H1 (cell line): ENCODE measurements around the gene RPL22L1. TPM values are rescaled to one million over a fixed set of nuclear protein-coding genes. Genes with fewer than 3 reads are reported as not detected.
A peak's percentile ranks its signal among the peaks of the same experiment; 100 is the strongest.

ENCODE experiments used
- CTCF ChIA-PET: fragments of 300-600 bp; sonication (Branson Sonifier 250); formaldehyde crosslinking; loops from one replicate; lab custom pipeline; 2021; ENCODE audit not compliant: partially characterized antibody; lab: Charles Lee
- POLR2A ChIA-PET: fragments of 300-600 bp; sonication (Branson Sonifier 250); formaldehyde crosslinking; loops from one replicate; lab custom pipeline; 2021; ENCODE audit warnings: inconsistent platforms; ENCODE audit not compliant: partially characterized antibody; lab: Charles Lee
- DNase-seq, 2 experiments: peaks; one replicate each; pipeline versions ENCODE4 v3.0.0 to v3.0.0-alpha.2; 2010 to 2022; ENCODE audit warnings: low spot score in 2 of 2, low read depth in 1 of 2, mixed read lengths in 1 of 2
- FAIRE-seq: peaks from 2 replicates; lab custom pipeline; 2011; peaks lifted over from hg19 to GRCh38; lab: Jason Lieb, UNC
- H2AFZ ChIP-seq: 2 replicates; pipeline ENCODE4 v1.8.1; 2012; ENCODE audit warnings: low read length, inconsistent platforms
- H2AK5ac ChIP-seq: 2 replicates; pipeline ENCODE4 v1.6.1; 2013; ENCODE audit warnings: low read depth, low read length
- H2BK120ac ChIP-seq: replicated peaks from 2 replicates; pipeline ENCODE3; 2013; ENCODE audit warnings: low read depth, low read length, inconsistent platforms
- H2BK12ac ChIP-seq: 2 replicates; pipeline ENCODE4 v1.6.1; 2013; ENCODE audit warnings: low read depth, low read length
- H2BK15ac ChIP-seq: 2 replicates; pipeline ENCODE4 v1.6.1; 2013; ENCODE audit warnings: low read length
- H2BK20ac ChIP-seq: 2 replicates; pipeline ENCODE4 v1.6.1; 2013; ENCODE audit warnings: low read length
- H2BK5ac ChIP-seq: 2 replicates; pipeline ENCODE4 v1.6.1; 2013; ENCODE audit warnings: low read depth, low read length
- H3K14ac ChIP-seq: 2 replicates; pipeline ENCODE4 v1.6.1; 2013; ENCODE audit warnings: inconsistent platforms; ENCODE audit not compliant: insufficient read length
- H3K18ac ChIP-seq: 2 replicates; pipeline ENCODE4 v1.6.1; 2013; ENCODE audit warnings: low read length; ENCODE audit errors: extremely low read depth
- H3K23ac ChIP-seq: 2 replicates; pipeline ENCODE4 v1.6.1; 2013; ENCODE audit warnings: inconsistent platforms; ENCODE audit not compliant: insufficient read length
- H3K23me2 ChIP-seq: 2 replicates; pipeline ENCODE4 v1.6.1; 2013; ENCODE audit warnings: low read depth, low read length
- H3K27ac ChIP-seq: 2 replicates; pipeline ENCODE4 v1.6.1; 2011; ENCODE audit warnings: low read depth, low read length, inconsistent platforms
- H3K27me3 ChIP-seq, 4 experiments: replicated peaks in 1 of 4; 1 replicate in 1 of 4; 2 replicates in 3 of 4; pipeline versions ENCODE4 v1.6.1 to v1.8.1; 2011 to 2013; ENCODE audit warnings: low read length in 3 of 4, mild to moderate bottlenecking in 3 of 4, inconsistent platforms in 2 of 4, mixed read lengths in 2 of 4, moderate library complexity in 1 of 4; ENCODE audit not compliant: control insufficient read depth in 3 of 4, insufficient read depth in 3 of 4; ENCODE audit errors: extremely low read depth in 1 of 4
- H3K36me3 ChIP-seq, 4 experiments: 2 replicates each; pipeline versions ENCODE4 v1.6.1 to v1.8.1; 2011 to 2013; ENCODE audit warnings: mild to moderate bottlenecking in 4 of 4, low read length in 3 of 4, moderate library complexity in 2 of 4, control low read depth in 1 of 4, inconsistent platforms in 1 of 4; ENCODE audit not compliant: insufficient read depth in 4 of 4, control insufficient read depth in 2 of 4
- H3K4ac ChIP-seq: replicated peaks from 2 replicates; pipeline ENCODE3; 2013; ENCODE audit warnings: low read length, low read depth, mixed read lengths, inconsistent platforms; ENCODE audit not compliant: insufficient read length
- H3K4me1 ChIP-seq, 4 experiments: replicated peaks in 1 of 4; 1 replicate in 1 of 4; 2 replicates in 3 of 4; pipeline versions ENCODE4 v1.6.1 to v1.8.1; 2011 to 2013; ENCODE audit warnings: low read length in 3 of 4, inconsistent platforms in 2 of 4, mixed read lengths in 1 of 4; ENCODE audit not compliant: insufficient read depth in 4 of 4, control insufficient read depth in 3 of 4
- H3K4me2 ChIP-seq, 2 experiments: 2 replicates each; pipeline versions ENCODE4 v1.6.1 to v1.8.1; 2011 to 2013; ENCODE audit warnings: low read depth in 2 of 2, low read length in 2 of 2, control low read depth in 1 of 2, inconsistent platforms in 1 of 2, mild to moderate bottlenecking in 1 of 2; ENCODE audit not compliant: insufficient read depth in 1 of 2
- H3K4me3 ChIP-seq, 4 experiments: fragments of 200-600, 300-600 bp in 1 of 4; sonication (generic), shearing (Covaris generic), sonication (Bioruptor Twin) in 1 of 4; 2 replicates each; pipeline versions ENCODE4 v1.5.1 to v1.8.1; 2011 to 2016; ENCODE audit warnings: low read length in 4 of 4, low read depth in 3 of 4, control low read depth in 2 of 4, inconsistent platforms in 2 of 4, mild to moderate bottlenecking in 2 of 4, mixed read lengths in 1 of 4, moderate library complexity in 1 of 4; ENCODE audit not compliant: insufficient read depth in 2 of 4; ENCODE audit errors: extremely low read depth in 1 of 4
- H3K56ac ChIP-seq: replicated peaks from 2 replicates; pipeline ENCODE3; 2013; ENCODE audit warnings: low read depth, mild to moderate bottlenecking, mixed read lengths, low read length, inconsistent platforms; ENCODE audit not compliant: insufficient read length
- H3K79me1 ChIP-seq: 2 replicates; pipeline ENCODE4 v1.6.1; 2013; ENCODE audit warnings: low read depth, low read length, control low read depth
- H3K79me2 ChIP-seq, 2 experiments: 2 replicates each; pipeline versions ENCODE4 v1.6.1 to v1.8.1; 2012 to 2013; ENCODE audit warnings: low read length in 2 of 2, mild to moderate bottlenecking in 2 of 2, inconsistent platforms in 1 of 2; ENCODE audit not compliant: insufficient read depth in 2 of 2, control insufficient read depth in 1 of 2
- H3K9ac ChIP-seq, 4 experiments: replicated peaks in 1 of 4; 1 replicate in 1 of 4; 2 replicates in 3 of 4; pipeline versions ENCODE4 v1.6.1 to v1.8.1; 2011 to 2013; ENCODE audit warnings: low read depth in 3 of 4, low read length in 3 of 4, control low read depth in 2 of 4, mild to moderate bottlenecking in 2 of 4, moderate library complexity in 2 of 4, inconsistent platforms in 1 of 4; ENCODE audit errors: extremely low read depth in 1 of 4
- H3K9me3 ChIP-seq, 2 experiments: 2 replicates each; pipeline versions ENCODE4 v1.6.1 to v1.8.1; 2012 to 2013; ENCODE audit warnings: mild to moderate bottlenecking in 2 of 2, moderate library complexity in 2 of 2, control low read depth in 1 of 2, inconsistent platforms in 1 of 2, low read depth in 1 of 2, low read length in 1 of 2, mixed read lengths in 1 of 2; ENCODE audit not compliant: insufficient read depth in 2 of 2
- H4K20me1 ChIP-seq, 2 experiments: replicated peaks in 1 of 2; 2 replicates each; pipeline versions ENCODE3 to v1.8.1; 2011 to 2013; ENCODE audit warnings: inconsistent platforms in 2 of 2, low read length in 2 of 2, mild to moderate bottlenecking in 1 of 2; ENCODE audit not compliant: insufficient read depth in 2 of 2, control insufficient read depth in 1 of 2
- H4K5ac ChIP-seq: 2 replicates; pipeline ENCODE4 v1.6.1; 2013; ENCODE audit warnings: low read length, low read depth, mixed read lengths, inconsistent platforms; ENCODE audit not compliant: insufficient read length
- H4K8ac ChIP-seq: 2 replicates; pipeline ENCODE4 v1.8.0; 2013; ENCODE audit warnings: mild to moderate bottlenecking, moderate library complexity, low read length, inconsistent platforms; ENCODE audit not compliant: insufficient read depth; ENCODE audit errors: extremely low read depth
- H4K91ac ChIP-seq: replicated peaks from 2 replicates; pipeline ENCODE3; 2013; ENCODE audit warnings: low read length, mixed read lengths, inconsistent platforms; ENCODE audit not compliant: insufficient read length
- HDAC2 ChIP-seq, 2 experiments: fragments of 300-600 bp in 1 of 2; sonication (generic) in 1 of 2; IDR thresholded peaks; 2 replicates each; pipeline ENCODE4 v1.6.1; 2011 to 2012; ENCODE audit warnings: low read depth in 2 of 2, low read length in 2 of 2, mild to moderate bottlenecking in 2 of 2, moderate library complexity in 2 of 2, borderline replicate concordance in 1 of 2, inconsistent platforms in 1 of 2
- POLR2A ChIP-seq, 2 experiments: IDR thresholded peaks; 1 replicate in 1 of 2; 2 replicates in 1 of 2; pipeline ENCODE4 v1.6.1; 2011; ENCODE audit warnings: low read depth in 2 of 2, low read length in 2 of 2, mild to moderate bottlenecking in 2 of 2; ENCODE audit errors: control extremely low read depth in 1 of 2
- POLR2AphosphoS5 ChIP-seq: IDR thresholded peaks from 2 replicates; pipeline ENCODE4 v1.6.1; 2011; ENCODE audit warnings: low read depth, low read length
- WGBS, 2 experiments: shearing (Covaris generic) in 1 of 2; methylation state at CpG; one replicate each; pipeline versions ENCODE4 v1.1.6 to v1.1.7; 2013 to 2015; ENCODE audit warnings: low lambda C conversion rate in 2 of 2, mixed read lengths in 2 of 2, inconsistent platforms in 1 of 2, low coverage in 1 of 2, missing lambda C conversion rate in 1 of 2; ENCODE audit not compliant: insufficient replicate concordance in 2 of 2, insufficient coverage in 1 of 2, insufficient read length in 1 of 2; ENCODE audit errors: extremely low coverage in 1 of 2, missing lambda C conversion rate in 1 of 2; 5-methylcytosine and 5-hydroxymethylcytosine counted together
- polyA plus RNA-seq, 7 experiments: library from polyadenylated mRNA; depleted of rRNA in 3 of 7; stranded (reverse) in 5 of 7; unstranded in 2 of 7; fragments of >200 nt in 5 of 7; fragments of 200-250 nt in 2 of 7; gene quantifications; 1 replicate in 5 of 7; 2 replicates in 1 of 7; 4 replicates in 1 of 7; pipeline versions ENCODE4 v1.2.1 to v1.2.3, GENCODE V29; 2011 to 2013; ENCODE audit warnings: missing spikeins in 2 of 7, mixed read lengths in 2 of 7
- total RNA-seq: library from RNA; stranded (reverse); fragmentation: NEBNext Ultra II Directional; extraction: Animal tissue kit (Norgen Biotek cat#: 25700); gene quantifications from 2 replicates; pipeline ENCODE4 v1.2.1, GENCODE V29; 2021

Gene RPL22L1
- total and polyA plus RNA-seq, 2 of the 8 experiments (the other 6 are each of a cell fraction or from before 2014, with no cell fraction given): 99.9 to 280 TPM

- Histone ChIP-seq H3K4me2 (peak overlapping the region; percentile 64 to 77), H4K20me1 (peaks cover 2 to 5% of the 10 kb centered on the region in 2 experiments), H3K23ac (no peak overlapping the region), H3K79me1 (no peaks in the 10 kb centered on the region), H2BK20ac (no peak overlapping the region), H3K79me2 (peaks cover 5 to 25% of the 10 kb centered on the region in 2 experiments; a peak in 3 of 4 replicates), H3K56ac (no peak overlapping the region), H4K91ac (no peak overlapping the region), H3K23me2 (no peaks in the 10 kb centered on the region), H2BK120ac (no peak overlapping the region), H3K9ac (peak overlapping the region; percentile 70 to 99 (median 98)), H2BK5ac (0 out of 2 replicates have a peak overlapping the region, but pooled peaks have one; percentile 0), H2BK15ac (no peak overlapping the region), H3K4ac (no peak overlapping the region), H3K27ac (peak overlapping the region; percentile 97; the same call in 1 of the 2 replicates), H3K9me3 (no peaks in the 10 kb centered on the region), H3K14ac (no peak overlapping the region), H3K36me3 (peaks cover 6 to 36% (median 22%) of the 10 kb centered on the region in 4 experiments), H2BK12ac (no peak overlapping the region), H2AK5ac (no peak overlapping the region), H2AFZ (no peak overlapping the region), H3K4me3 (peak overlapping the region; percentile 80 to 93 (median 86)), H3K18ac (no peak overlapping the region), H4K5ac (no peak overlapping the region)
- ChIA-PET POLR2A (interaction anchor here (0.6 to 4.0 kb wide), 25 partner anchors 11 to 512 kb away, joined by 3 to 32 read pairs (median 4); partner anchors contain the start of genes EIF5A2 and SKIL), CTCF (interaction anchor here (0.7 to 1.5 kb wide), 3 partner anchors 15 to 1085 kb away, joined by 3 to 4 read pairs (median 3); no protein-coding TSS in a partner anchor)
- 22% methylated on average over 2 of the region's 2 CpGs; no CpG with 5 or more reads in 1 of the 2 experiments for WGBS, 2 experiments
- TF ChIP-seq POLR2A (IDR thresholded peaks at IDR 0.05; ENCODE audit: control extremely low read depth in 1 of 2, low read depth in 2 of 2, low read length in 2 of 2): peak in 1 of 2 experiments; percentile 11; a peak in 1 of 3 replicates
- no peak for TF ChIP-seq HDAC2 (IDR thresholded peaks at IDR 0.05; ENCODE audit: borderline replicate concordance in 1 of 2, low read depth in 2 of 2, low read length in 2 of 2)
- peak; percentile 4; the same call in 1 of the 2 replicates for TF ChIP-seq POLR2AphosphoS5
- TF ChIP-seq, all 59 proteins: peak for 2
- no peaks in the 10 kb centered on the region for H3K27me3 ChIP-seq
- no peak overlapping the region for H4K8ac ChIP-seq
- FAIRE-seq (no peak), DNase-seq (no peak)
- peaks cover 0 to 6% (median 2%) of the 10 kb centered on the region in 4 experiments; a peak in 5 of 7 replicates for H3K4me1 ChIP-seq
Measured at GRCh38 chr3:170869239-170869590, 780 bp downstream of the RPL22L1 start.
